Sciatic nerve (tissue), 2 donors: ENCODE results near the gene APLP1. TPM values are rescaled to one million over a fixed set of nuclear protein-coding genes. Genes with fewer than 3 reads are reported as not detected.
"Not testable (repeated sequence)": the region's sequence is repeated elsewhere in the genome, so short reads cannot be mapped to it uniquely, and the experiment has no call there.

Experiments
- ATAC-seq: fragments of 200-7000 bp; cut with Tn5 transposase; one replicate; pipeline ENCODE4 v1.9.1; 2020; ENCODE audit warnings: mild to moderate bottlenecking, moderate library complexity
- DNase-seq: peaks from one replicate; pipeline ENCODE4 v3.0.0-alpha.2; 2020; ENCODE audit warnings: low spot score
- intact Hi-C: fragments of 100-400 bp; cut with DNase I; formaldehyde crosslinking; loops from one replicate; pipeline ENCODE4 v1.14.2; 2022
- total RNA-seq: library from RNA; stranded (reverse); fragmentation: NEBNext Ultra II Directional; extraction: Animal tissue kit (Norgen Biotek cat#: 25700); gene quantifications from one replicate; pipeline ENCODE4 v1.2.1, GENCODE V29; 2021
- donor health status: DM: no; HTN: no; CAD: no.
- donor health status: DM: no; HTN: no; CAD: no.

The APLP1 gene
- total RNA-seq, 1 donor from 2014 or later: 14.1 TPM

GRCh38 chr19:35851213-35852028 is 17.0 kb upstream of the APLP1 start:
- DNase-seq (no peak), ATAC-seq (no peak)
- intact Hi-C loops: no loop called here

- intact Hi-C loops: no loop called here
- ATAC-seq (no peak), DNase-seq (no peak)
These were observed 16.2 kb upstream of the APLP1 start, which contains the start of gene NPHS1 for GRCh38 chr19:35852029-35852780. Gene NPHS1 (minus strand): TSS chr19:35852504. CDS start chr19:35851837, 667 bp downstream.

DNA sequence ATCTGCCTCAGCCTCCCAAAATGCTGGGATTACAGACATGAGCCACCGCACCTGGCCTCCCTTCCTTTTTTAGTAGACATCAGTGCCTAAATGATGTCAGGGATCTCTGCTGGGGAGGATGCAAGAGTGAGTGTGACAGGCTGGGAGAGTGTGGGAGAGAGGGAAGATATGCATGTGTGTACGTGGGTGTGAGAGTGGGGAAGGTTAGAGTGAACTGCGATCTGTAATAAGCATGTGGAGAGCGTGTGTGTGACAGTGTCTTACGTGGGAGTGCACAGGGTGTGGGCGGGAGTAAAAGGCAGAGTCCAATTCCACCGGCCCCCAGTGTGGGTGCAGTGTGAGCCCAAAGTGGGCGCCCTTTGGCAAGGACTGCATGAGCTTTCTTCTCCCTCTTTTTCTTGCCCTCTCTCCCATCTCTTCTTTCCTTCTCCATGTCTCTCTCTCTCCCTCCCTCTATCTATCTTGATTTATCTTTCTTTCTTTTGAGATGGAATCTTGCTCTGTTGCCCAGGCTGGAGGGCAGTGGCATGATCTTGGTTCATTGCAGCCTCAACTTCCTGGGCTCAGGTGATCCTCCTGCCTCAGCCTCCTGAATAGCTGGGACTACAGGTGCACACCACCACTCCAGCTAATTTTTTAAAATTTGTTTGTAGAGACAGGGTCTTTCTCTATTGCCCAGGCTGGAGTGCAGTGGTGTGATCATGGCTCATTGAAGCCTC is 15.2 kb upstream of the APLP1 start:
- ATAC-seq: no peak
- DNase-seq: no peak
- intact Hi-C loops: no loop called here

- intact Hi-C loops: no loop called here
- ATAC-seq: no peak
- no peak for DNase-seq
These were observed 11.7 kb upstream of the APLP1 start, which contains the start of gene KIRREL2 for GRCh38 chr19:35856546-35857149. Gene KIRREL2 (plus strand): TSS chr19:35856911. CDS start chr19:35857120, 209 bp downstream.

DNA sequence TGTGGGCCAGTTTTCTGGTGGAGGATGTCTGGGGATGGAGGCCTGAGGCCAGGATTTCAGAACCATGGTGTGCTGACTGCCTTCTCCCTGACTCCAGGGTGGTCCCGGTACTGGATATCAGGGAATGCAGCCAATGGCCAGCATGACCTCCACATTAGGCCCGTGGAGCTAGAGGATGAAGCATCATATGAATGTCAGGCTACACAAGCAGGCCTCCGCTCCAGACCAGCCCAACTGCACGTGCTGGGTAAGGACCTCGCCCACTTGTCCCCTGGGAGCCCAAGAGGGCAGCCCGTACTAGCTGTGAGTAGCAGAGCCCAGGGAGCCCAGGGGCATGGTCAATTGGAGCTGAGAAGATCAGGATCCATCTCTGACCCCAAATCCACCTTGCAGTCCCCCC is 10.1 kb upstream of the APLP1 start:
- intact Hi-C loops: no loop called here
- no peak for ATAC-seq
- no peak for DNase-seq

DNA sequence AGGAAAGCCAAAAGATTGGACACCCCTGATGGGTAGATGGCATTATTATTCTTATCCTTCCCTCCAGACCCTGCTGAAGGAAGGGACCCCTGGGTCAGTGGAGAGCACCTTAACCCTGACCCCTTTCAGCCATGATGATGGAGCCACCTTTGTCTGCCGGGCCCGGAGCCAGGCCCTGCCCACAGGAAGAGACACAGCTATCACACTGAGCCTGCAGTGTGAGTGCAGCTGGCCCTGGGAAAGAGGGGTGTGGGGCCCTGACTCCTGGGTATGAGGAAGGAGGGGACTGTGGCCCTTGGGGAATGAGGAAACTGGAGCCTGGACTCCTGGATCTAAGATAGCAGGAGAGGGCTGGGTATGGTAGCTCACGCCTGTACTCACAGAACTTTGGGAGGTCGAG is 9.0 kb upstream of the APLP1 start:
- ATAC-seq (no peak), DNase-seq (no peak)
- intact Hi-C loops: no loop called here

- ATAC-seq: no peak
These were observed 7.9 kb upstream of the APLP1 start for GRCh38 chr19:35860436-35860817.

DNA sequence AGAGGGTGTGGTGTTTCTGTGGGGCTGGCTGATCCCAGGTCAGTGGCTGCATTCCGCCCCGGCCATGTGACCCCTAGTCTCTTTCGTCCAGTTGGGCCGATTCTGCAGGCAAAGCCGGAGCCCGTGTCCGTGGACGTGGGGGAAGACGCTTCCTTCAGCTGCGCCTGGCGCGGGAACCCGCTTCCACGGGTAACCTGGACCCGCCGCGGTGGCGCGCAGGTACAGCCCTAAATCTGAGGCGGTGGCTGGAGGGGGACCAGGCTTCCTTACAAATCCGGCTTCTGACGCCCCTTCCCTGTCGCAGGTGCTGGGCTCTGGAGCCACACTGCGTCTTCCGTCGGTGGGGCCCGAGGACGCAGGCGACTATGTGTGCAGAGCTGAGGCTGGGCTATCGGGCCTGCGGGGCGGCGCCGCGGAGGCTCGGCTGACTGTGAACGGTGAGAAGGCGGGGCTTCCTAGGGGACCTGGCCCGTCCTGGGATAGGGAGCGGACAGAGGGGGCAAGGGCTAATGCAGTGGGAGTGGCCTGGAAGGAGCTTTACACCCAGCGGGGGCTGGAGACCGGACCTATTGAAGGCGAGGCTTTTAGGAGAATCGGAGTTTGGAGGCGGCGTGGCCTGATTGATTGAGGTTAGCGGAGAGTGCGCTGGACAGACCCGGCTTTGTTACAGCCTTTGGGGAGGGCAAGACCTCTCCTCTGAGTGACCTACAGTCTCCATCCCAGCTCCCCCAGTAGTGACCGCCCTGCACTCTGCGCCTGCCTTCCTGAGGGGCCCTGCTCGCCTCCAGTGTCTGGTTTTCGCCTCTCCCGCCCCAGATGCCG is 7.3 kb upstream of the APLP1 start:
- intact Hi-C loops: no loop called here
- DNase-seq (no peak), ATAC-seq (no peak)

More at GRCh38 chr19:35860436-35860817, 7.9 kb upstream of the APLP1 start:
- no peak for DNase-seq
- intact Hi-C loops: no loop called here

GRCh38 chr19:35861640-35862160 is 6.7 kb upstream of the APLP1 start:
- DNase-seq (no peak), ATAC-seq (no peak)
- intact Hi-C loops: no loop called here

GRCh38 chr19:35862528-35862927 is 5.8 kb upstream of the APLP1 start:
- intact Hi-C loops: no loop called here
- DNase-seq (no peak), ATAC-seq (no peak)

DNA sequence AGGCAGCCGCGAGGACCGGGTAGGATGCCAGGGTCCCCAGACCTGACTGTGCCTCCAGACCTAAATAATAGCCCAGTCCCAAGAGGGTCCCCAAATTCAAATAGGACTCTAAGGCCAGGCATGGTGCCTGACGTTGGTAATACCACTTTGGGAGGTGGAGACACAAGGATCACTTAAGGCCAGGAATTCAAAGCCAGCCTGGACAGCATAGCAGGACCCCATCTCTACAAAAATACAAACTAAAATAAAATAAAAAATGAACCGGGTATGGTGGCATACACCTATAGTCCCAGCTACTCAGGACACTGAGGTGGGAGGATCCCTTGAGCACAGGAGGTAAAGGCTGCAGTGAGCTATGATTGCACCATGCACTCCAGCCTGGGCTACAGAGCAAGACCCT is 5.4 kb upstream of the APLP1 start:
- no peak for DNase-seq
- ATAC-seq: no peak
- intact Hi-C loops: no loop called here

DNA sequence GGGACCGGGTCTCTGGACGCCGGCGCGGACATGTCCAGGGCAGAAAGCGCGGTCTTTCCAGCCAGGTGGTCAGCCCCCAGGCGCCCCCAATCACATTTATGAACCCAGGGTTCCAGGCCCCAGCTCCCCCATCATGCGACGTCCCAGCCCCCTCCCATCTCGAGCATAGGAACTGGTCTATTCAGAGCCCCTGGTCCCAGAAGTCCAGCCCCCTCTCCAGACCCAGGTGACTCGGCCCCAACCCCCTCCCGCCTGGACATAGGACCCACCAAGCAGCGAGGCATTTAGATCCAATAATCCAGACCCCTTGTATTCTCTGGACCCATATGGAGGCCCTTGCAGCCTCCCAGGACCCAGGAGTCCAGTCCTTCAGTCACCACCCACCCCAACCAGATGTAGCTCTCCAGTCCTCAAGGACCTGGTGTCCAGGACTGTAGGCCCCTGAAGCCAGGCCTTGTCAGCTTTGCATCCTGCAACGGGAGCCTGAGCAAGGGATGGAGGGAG is 501 bp downstream of the APLP1 start:
- intact Hi-C loops: no loop called here
- ATAC-seq: peak; percentile 19
- DNase-seq: no peak

DNA sequence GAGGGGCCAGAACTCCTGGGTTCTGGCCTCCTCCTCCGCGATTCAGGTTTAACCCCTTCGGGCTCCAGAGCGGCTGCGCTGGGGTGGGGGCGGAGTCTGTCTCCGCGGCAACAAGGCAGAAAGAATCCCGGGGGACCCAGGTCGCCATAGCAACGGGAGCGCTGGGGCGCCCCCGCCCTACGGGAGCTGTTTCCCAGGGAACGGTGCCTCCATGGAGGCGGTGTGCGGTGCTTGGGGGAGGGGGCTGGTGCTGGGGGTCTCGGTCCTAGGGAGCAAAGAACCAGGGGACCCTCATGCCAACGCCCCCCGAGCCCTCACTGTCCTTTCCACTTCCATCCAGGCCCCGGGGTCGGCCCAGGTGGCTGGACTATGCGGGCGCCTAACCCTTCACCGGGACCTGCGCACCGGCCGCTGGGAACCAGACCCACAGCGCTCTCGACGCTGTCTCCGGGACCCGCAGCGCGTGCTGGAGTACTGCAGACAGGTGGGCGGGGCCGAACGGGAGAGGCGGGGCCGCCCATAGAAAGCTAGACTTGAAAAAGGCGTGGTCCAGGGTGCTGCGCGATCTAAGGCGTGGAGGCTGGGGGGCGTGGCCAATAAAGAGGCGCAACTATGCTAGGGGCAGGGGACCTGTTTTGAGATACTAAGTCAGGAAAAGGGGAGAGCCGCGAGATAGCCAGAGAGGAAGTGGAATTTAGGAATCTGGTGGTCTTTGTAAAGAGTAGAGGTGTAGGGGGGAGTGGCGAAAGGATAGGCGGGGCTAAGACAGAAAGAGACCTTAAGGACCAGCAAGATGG is 1.2 kb downstream of the APLP1 start:
- DNase-seq (peak; percentile 67), ATAC-seq (peak; percentile 53)
- intact Hi-C loops: no loop called here

GRCh38 chr19:35870124-35870736 is 1.9 kb downstream of the APLP1 start:
- intact Hi-C loops, ATAC-seq, DNase-seq: not testable (repeated sequence)

- DNase-seq (no peak), ATAC-seq (no peak)
- intact Hi-C loops: no loop called here
These were observed 2.4 kb downstream of the APLP1 start for GRCh38 chr19:35870798-35871197.

DNA sequence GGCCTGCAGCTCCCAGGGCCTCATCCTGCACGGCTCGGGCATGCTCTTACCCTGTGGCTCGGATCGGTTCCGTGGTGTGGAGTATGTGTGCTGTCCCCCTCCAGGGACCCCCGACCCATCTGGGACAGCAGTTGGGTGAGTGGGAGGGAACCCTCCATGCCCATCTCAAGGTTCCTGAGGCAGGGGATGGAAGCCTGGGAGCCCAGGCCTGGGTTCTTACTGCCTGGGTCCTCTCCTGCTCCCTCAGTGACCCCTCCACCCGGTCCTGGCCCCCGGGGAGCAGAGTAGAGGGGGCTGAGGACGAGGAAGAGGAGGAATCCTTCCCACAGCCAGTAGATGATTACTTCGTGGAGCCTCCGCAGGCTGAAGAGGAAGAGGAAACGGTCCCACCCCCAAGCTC is 3.2 kb downstream of the APLP1 start:
- intact Hi-C loops: no loop called here
- no peak for ATAC-seq

DNA sequence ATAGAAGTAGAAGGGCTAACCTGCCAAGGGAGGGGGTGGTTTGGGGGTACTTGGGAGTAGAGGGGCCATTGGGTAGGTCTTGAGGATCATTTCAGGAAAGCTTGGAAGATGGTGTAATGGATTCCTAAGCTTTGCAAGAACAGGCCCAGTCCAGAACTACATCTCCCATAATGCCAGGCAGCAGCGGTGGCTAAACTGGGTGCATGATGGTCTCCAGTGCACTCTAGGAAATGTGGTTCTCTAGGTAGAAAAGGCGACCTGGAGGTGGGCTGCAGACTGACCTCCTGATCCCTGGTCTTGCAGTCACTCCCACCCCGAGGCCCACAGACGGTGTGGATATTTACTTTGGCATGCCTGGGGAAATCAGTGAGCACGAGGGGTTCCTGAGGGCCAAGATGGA is 3.8 kb downstream of the APLP1 start:
- intact Hi-C loops: no loop called here
- ATAC-seq: no peak

More for the DNA sequence above, 3.2 kb downstream of the APLP1 start:
- no peak for DNase-seq

More for the DNA sequence above, 3.8 kb downstream of the APLP1 start:
- no peak for DNase-seq
